ENCODE measurements around the gene P2RY14.

- TF ChIP-seq CTCF (IDR thresholded peaks at IDR 0.05) (no peak), POLR2A (IDR thresholded peaks at IDR 0.05) (no peak)
Measured at GRCh38 chr3:151267066-151267465, 11.3 kb downstream of the P2RY14 start.
